Osteoblast (primary cell): Measurements from ENCODE around the gene GP2. TPM values are rescaled to one million over a fixed set of nuclear protein-coding genes. Genes with fewer than 3 reads are reported as not detected.

Experiments
- DNase-seq: peaks from one replicate; pipeline ENCODE4 v3.0.0; 2011; ENCODE audit warnings: low spot score, mixed read lengths; ENCODE audit not compliant: insufficient read length; ENCODE audit errors: missing footprints
- H2AFZ ChIP-seq: 2 replicates; pipeline ENCODE4 v1.6.0; 2011; ENCODE audit warnings: mild to moderate bottlenecking, low read length
- H3K27ac ChIP-seq: 2 replicates; pipeline ENCODE4 v1.5.1; 2011; ENCODE audit warnings: mild to moderate bottlenecking, low read depth, low read length, moderate library complexity
- H3K27me3 ChIP-seq: 2 replicates; pipeline ENCODE4 v1.6.0; 2012; ENCODE audit warnings: mild to moderate bottlenecking, control low read depth, inconsistent platforms, low read length, moderate library complexity; ENCODE audit not compliant: insufficient read depth
- H3K36me3 ChIP-seq: 2 replicates; pipeline ENCODE4 v1.5.1; 2011; ENCODE audit warnings: mild to moderate bottlenecking, low read length, control low read depth, moderate library complexity; ENCODE audit not compliant: insufficient read depth
- H3K4me1 ChIP-seq: 2 replicates; pipeline ENCODE4 v1.5.1; 2011; ENCODE audit warnings: mild to moderate bottlenecking, low read length, control low read depth, moderate library complexity; ENCODE audit not compliant: insufficient read depth
- H3K4me2 ChIP-seq: 2 replicates; pipeline ENCODE4 v1.6.0; 2011; ENCODE audit warnings: mild to moderate bottlenecking, low read length; ENCODE audit not compliant: insufficient read depth
- H3K4me3 ChIP-seq: fragments of 200-600 bp; sonication (generic); 3 replicates; pipeline ENCODE4 v1.5.1; 2012; ENCODE audit warnings: mild to moderate bottlenecking, low read length, inconsistent platforms; ENCODE audit not compliant: insufficient read depth
- H3K79me2 ChIP-seq: 2 replicates; pipeline ENCODE4 v1.6.0; 2012; ENCODE audit warnings: mild to moderate bottlenecking, low read length, control low read depth, inconsistent platforms; ENCODE audit not compliant: insufficient read depth
- H3K9me3 ChIP-seq: 2 replicates; pipeline ENCODE4 v1.5.1; 2011; ENCODE audit warnings: low read depth, low read length, control low read depth
- H4K20me1 ChIP-seq: 2 replicates; pipeline ENCODE4 v1.6.0; 2012; ENCODE audit warnings: mild to moderate bottlenecking, low read length, control low read depth; ENCODE audit not compliant: insufficient read depth
- CTCF ChIP-seq: IDR thresholded peaks from 2 replicates; pipeline ENCODE4 v1.5.1; 2011; ENCODE audit warnings: mild to moderate bottlenecking, low read depth, low read length, moderate library complexity; ENCODE audit errors: extremely low read depth
- total RNA-seq: library from RNA; depleted of rRNA; stranded (reverse); fragments of >200 nt; gene quantifications from 2 replicates; pipeline ENCODE4 v1.2.3, GENCODE V29; 2012

Gene GP2
- total RNA-seq, 1 donor: not detected

- H4K20me1 ChIP-seq: no peaks in the 10 kb centered on the region
- no peak for TF ChIP-seq CTCF
- no peak overlapping the region for H3K4me2 ChIP-seq
- H3K79me2 ChIP-seq: no peaks in the 10 kb centered on the region
- no peaks in the 10 kb centered on the region for H3K36me3 ChIP-seq
- peaks cover 2% of the 10 kb centered on the region for H3K9me3 ChIP-seq
- no peaks in the 10 kb centered on the region for H3K27me3 ChIP-seq
- H3K27ac ChIP-seq: no peak overlapping the region
- no peak for DNase-seq
- H2AFZ ChIP-seq: no peak overlapping the region
- H3K4me3 ChIP-seq: no peak overlapping the region
- no peaks in the 10 kb centered on the region for H3K4me1 ChIP-seq
Observed at GRCh38 chr16:20280259-20280658, 47.1 kb downstream of the GP2 start.

DNA sequence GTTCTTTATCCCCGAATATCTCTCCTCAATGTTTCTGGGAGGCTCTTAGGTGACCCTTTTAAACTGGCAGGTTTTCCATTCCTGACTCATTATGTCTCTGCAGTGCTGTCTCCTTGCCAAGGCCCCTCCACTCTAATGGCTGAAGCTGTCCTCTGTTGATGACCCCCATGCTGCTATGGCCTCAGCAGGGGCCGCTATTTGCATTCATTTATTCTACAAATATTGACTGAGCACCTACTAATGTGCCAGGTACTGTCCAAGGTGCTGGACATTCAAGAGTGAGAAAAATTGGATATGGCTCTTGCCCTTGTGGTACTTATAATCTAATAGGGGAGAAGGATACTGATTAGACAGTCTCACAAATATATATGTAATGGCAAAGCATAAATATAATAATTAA lies 55.4 kb downstream of the GP2 start:
- Histone ChIP-seq H2AFZ (no peak overlapping the region), H3K9me3 (no peaks in the 10 kb centered on the region), H3K36me3 (no peaks in the 10 kb centered on the region), H3K27me3 (no peaks in the 10 kb centered on the region), H3K79me2 (no peaks in the 10 kb centered on the region), H3K4me1 (no peaks in the 10 kb centered on the region), H3K4me2 (no peak overlapping the region), H4K20me1 (no peaks in the 10 kb centered on the region), H3K27ac (no peak overlapping the region), H3K4me3 (no peak overlapping the region)
- no peak for TF ChIP-seq CTCF
- DNase-seq: no peak

DNA sequence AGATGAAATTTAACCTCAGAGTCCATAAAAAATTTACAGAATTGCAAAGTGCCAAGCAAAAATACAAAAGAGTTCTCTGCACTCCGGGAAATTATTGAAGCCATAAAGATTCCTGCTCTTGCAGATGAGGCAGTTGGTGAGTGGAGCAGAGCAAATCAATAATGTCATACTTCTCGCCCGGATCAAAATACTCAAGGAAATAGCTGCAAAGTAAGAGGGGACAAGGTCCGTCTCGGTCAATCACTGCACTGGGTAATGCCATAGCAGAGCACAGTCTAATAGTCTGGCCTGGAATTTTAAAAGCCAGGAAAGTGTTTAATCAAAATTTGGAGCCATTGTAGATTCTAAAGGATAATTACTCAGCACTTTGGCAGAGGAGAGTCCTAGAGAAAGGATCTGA lies 58.9 kb downstream of the GP2 start:
- H3K4me3 ChIP-seq: no peak overlapping the region
- H3K9me3 ChIP-seq: no peaks in the 10 kb centered on the region
- no peak overlapping the region for H3K27ac ChIP-seq
- TF ChIP-seq CTCF: no peak
- no peaks in the 10 kb centered on the region for H3K79me2 ChIP-seq
- H2AFZ ChIP-seq: no peak overlapping the region
- H3K36me3 ChIP-seq: no peaks in the 10 kb centered on the region
- H3K4me2 ChIP-seq: no peak overlapping the region
- H3K27me3 ChIP-seq: no peaks in the 10 kb centered on the region
- DNase-seq: no peak
- no peaks in the 10 kb centered on the region for H4K20me1 ChIP-seq
- H3K4me1 ChIP-seq: no peaks in the 10 kb centered on the region

- H3K4me3 ChIP-seq: no peak overlapping the region
Observed at GRCh38 chr16:20265019-20265418, 62.3 kb downstream of the GP2 start.

More at GRCh38 chr16:20265019-20265418, 62.3 kb downstream of the GP2 start:
- H3K4me2 ChIP-seq: no peak overlapping the region
- no peak overlapping the region for H2AFZ ChIP-seq
- TF ChIP-seq CTCF: no peak
- H3K36me3 ChIP-seq: no peaks in the 10 kb centered on the region
- H3K27me3 ChIP-seq: no peaks in the 10 kb centered on the region
- H3K79me2 ChIP-seq: no peaks in the 10 kb centered on the region
- H3K4me1 ChIP-seq: no peaks in the 10 kb centered on the region
- no peak overlapping the region for H3K27ac ChIP-seq
- H3K9me3 ChIP-seq: no peaks in the 10 kb centered on the region
- no peaks in the 10 kb centered on the region for H4K20me1 ChIP-seq
- no peak for DNase-seq
